Forelimb muscle (tissue), 1 donor: ENCODE results near the gene COL27A1. TPM values are rescaled to one million over a fixed set of nuclear protein-coding genes. Genes with fewer than 3 reads are reported as not detected.

Experiments
- DNase-seq: peaks from one replicate; pipeline ENCODE4 v3.0.0-alpha.2; 2013; ENCODE audit warnings: low read depth
- polyA plus RNA-seq: library from polyadenylated mRNA; unstranded; fragments of 120-200 nt; gene quantifications from one replicate; pipeline ENCODE4 v1.2.1, GENCODE V29; 2013; ENCODE audit not compliant: insufficient read length

The COL27A1 gene
- polyA plus RNA-seq, 1 donor: 35.4 TPM

- DNase-seq: no peak
Observed at GRCh38 chr9:114206221-114206789, 51.0 kb downstream of the COL27A1 start.

DNA sequence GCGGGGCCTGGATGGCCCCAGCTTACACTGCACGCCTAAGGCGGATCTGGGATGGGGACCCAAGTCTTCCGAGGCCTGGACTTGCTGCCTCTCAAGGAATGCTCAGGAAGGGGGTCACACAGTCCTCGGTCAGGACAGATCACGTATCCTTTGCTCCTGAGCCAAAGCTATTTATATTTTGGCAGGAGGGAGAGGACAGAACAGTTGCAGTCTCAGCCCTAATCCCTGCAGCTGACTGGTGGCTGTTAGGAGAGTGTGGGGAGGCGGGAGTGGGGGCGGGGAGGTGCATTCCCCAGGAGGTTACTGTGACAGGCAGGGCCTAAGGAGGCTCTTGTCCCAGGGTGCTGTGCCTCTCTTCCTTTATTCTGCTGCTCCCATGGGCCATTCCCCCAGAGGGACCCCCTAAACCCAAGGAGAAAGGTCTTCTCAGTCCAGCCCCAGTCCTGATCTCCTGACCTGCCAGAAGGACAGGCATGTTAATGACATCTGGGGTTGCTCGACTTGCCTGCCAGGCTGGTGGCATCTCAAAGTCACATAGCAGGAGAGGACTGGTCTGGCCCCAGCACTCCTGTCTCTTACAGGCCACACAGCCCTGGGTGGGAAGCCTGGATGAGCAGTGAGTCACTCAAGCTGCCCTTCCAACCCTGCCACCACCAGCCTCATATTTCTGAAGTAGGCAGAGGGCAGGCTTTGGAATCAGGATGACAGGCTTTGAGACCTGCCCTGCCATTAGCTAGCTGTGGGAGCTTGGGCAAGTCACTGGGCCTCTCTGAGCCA lies 51.9 kb downstream of the COL27A1 start:
- peak; percentile 65 for DNase-seq

GRCh38 chr9:114207845-114208244 lies 52.5 kb downstream of the COL27A1 start:
- no peak for DNase-seq

- no peak for DNase-seq
Observed at GRCh38 chr9:114209151-114209550, 53.8 kb downstream of the COL27A1 start.

DNA sequence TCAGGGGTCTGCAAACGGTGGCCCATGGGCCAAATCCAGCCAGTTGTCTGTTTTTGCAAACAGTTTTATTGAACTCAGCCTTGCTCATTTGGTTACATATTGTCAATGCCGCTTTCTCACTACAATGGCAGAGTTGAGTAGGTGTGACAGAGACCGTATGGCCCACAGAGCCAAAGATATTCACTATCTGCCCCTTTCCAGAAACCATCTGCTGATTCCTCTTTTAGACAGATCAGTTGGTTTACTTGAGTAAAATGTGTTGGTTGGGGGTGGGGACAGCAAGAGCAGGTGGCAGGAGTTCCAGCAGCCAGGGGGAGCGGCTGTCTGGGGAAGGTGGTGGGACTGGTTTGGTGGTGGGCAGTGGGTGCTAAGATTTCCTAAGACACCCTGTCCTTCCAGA lies 54.8 kb downstream of the COL27A1 start:
- no peak for DNase-seq

DNA sequence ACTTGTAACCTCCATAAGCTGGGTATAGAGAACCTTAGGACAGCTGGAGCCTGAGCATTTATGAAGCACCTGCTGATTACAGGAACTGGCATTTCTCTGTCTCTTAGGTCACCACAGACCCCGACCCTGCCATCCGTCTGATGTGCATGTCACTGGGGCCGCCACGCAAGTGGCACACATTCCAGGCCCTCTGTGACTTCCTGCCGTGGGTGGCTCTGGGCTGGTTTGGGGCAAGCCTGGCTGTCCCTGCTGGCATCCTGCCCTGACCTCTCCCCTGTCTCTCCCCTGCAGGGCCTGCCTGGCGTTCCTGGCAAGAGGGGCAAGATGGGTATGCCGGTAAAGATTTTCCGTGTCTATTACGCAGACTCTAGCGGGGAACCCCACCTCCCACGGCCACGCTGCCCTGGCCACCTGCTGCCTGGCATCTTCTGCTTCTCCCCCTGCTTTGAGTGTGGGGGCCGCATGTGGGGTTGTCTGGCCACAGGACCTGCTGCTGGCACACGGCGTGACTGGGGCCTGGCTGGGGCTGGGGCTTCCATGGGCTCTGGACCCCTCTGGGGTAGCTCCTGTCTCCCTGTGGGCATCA lies 55.4 kb downstream of the COL27A1 start:
- no peak for DNase-seq

GRCh38 chr9:114212826-114213225 lies 57.5 kb downstream of the COL27A1 start:
- DNase-seq: no peak

DNA sequence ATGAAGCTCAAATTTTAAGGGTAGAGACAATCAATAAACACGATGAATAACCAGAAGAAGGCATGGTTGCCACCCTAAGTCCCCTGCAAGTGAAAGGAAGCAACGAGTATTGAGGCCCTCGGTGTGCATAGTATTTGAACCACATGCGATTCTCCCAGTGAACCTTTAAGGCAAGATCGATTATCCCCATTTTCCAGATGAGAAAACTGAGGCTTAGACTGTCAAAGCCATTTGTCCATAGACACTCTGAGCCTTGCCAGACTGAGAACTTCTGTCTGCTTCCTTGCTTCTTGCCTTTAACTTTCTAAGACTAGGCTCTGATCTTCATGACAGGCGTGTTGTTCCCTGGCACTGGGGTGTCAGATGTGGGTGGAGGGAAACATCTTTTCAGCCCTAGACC lies 58.2 kb downstream of the COL27A1 start:
- DNase-seq: no peak

GRCh38 chr9:114214181-114214580 lies 58.8 kb downstream of the COL27A1 start:
- DNase-seq: no peak

- DNase-seq: no peak
Observed at GRCh38 chr9:114214686-114215414, 59.5 kb downstream of the COL27A1 start.

- DNase-seq: no peak
Observed at GRCh38 chr9:114216081-114216480, 60.7 kb downstream of the COL27A1 start.

DNA sequence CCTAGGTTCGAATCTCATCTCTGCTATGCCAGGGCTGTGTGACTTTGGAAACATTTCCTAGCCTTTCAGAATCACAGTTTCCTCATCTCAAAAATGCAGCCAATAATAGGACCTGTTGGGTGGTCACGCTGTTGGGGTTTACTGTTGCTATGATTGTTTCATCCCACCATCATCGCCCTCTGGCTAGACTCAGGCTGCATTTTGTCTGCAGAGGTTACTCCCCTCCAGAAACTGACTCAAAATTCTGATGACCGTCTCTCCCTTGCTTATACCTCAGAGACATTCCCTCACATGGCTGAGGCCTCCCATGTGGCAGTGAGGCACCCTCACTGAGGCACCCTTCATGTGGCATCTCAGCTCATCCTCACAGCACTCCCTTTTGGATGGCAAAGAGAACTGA lies 61.6 kb downstream of the COL27A1 start:
- no peak for DNase-seq

DNA sequence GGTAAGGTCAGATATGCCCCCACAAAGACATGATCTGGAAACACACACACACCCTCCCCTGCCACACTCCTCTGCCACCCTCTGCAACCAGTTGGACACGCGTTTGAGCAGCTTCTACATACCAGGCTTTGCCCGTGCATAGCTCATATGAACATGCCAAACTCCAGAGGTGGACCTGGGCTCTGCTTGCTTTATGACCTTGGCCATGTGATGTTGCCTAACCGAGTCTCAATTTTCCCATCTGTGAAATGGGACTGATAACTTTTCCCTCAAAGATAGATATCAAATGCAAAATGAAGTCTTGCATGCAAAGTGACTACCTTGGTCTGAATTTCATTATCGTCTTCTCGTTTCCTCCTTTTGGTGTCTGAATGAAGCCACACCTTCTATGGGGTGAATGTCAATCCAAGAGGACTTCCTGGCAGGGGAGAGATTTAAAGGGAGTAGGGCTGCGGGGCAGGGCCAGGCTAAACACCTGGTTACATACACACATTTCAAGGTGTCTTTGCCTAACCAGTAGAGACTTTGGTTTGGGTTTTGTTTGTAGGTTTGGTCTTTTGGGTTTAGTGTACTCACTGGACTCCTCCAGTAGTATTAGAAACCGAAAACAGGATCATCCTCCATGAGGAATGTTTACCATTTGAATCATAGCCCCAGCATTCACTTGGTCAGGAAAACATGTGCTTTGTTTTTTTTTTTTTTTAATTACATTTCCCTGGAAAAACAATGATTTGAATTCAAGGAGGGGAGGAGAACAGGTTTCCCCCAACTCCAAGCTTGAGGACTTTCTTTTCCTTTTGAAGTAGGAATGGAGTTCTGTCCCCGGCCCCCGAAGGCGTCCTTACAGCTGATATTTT lies 63.2 kb downstream of the COL27A1 start:
- DNase-seq: no peak

DNA sequence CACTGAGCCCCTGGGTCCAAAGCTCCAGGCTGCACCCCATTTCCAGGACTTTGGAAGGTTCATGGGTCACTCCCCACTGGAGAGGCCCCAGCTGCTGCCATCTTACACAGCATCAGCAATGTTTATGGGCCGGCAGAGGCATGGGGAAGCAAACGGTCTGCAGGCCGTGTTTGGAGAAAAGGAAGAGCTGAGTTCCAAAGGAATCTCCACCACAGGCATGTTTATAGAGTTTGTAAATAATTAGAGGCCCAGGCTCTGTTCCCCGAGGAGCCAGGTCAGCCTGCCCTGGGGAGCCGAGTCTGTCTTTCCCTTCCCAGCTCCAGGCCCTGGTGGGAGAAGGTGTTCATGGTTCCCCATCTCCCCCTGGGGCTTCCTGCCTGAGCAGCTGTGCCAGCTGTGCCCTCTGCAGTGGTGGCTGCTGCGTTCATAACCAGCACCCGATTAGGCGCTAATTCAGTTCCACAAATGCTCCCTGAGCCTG lies 64.8 kb downstream of the COL27A1 start:
- DNase-seq: no peak

DNA sequence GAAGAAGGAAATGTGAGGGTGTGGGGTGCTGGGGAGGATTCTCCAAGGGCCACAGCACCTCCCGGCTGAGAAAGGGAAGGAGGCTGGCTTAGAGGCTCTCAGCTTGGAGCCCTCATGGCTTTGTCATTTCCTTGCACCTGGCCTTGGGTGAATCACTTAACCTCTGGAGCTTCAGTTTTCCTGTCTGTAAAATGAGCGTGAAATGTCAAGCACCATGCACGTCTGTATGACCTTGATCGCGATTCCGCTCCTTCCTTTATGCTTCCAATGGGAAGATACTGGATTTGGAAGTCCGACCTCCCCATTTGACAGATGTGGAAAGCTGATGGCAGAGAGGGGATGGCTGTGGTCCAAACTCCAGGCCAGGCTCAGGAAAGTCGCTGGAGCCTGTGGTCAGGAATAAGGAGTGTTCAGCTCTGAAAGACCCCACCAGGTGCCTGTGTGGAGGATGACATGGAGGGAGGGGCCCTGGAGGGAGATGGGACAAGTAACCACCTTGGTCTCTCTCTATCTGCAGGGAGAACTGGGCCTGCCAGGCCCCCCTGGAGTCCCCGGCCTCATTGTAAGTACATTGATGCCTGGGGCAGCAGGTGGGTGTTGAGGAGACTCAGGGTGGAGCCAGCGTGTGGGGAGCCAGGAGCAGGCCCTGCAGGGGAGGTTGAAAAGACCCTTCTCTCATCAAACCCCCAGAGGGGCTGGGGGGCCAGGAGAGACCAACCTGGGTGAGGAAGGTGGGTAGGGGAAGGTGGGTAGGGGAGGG lies 66.5 kb downstream of the COL27A1 start:
- no peak for DNase-seq

DNA sequence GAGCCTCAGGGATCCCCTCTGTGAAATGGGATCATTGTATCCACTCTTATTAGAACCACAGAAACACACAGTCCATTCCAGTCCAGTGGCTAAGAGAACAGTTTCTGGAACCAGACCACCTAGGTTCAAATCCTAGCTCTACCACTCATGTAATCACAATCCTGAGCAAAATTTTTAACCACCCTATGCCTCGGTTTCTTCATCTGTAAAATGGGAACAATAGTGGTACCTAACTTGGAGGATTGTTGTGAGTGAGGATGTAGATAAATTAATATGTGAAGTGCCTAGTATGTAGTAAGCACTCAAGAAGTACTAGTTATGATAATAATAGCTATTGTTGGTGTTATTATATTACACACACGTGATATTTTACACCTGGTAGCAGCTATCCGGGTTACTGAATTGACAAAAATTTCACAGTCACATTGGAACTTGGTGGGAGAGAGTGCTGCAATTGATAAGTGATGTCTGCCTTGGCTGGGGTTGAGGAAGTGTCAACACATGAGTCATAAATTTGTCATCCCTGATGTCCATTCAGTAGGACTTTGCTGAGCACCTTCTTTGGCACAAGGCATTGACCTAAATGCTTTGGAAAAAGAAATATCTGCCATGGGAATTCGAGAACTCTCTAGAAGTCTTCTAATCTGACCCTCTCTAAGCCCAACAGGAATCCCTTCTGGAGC lies 68.4 kb downstream of the COL27A1 start:
- DNase-seq: no peak

DNA sequence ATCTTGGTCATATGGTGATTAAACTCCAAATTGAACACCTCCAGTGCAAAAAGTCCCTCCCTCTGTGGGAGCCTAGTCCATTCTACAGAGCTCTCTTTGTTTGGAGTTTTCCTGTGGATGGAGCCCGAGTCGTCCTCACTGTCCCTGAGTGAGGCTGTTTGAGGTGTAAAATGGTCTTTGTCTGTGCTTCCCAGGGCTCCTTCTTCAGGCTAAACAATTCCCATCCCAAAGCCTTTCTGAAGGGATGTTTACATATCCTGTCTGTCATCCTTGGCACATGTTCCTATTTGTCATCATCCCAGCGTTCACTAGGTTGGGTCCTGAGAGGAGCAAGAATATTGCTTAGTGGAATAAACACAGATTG lies 68.9 kb downstream of the COL27A1 start:
- peak; percentile 56 for DNase-seq

- no peak for DNase-seq
Observed at GRCh38 chr9:114225561-114226212, 70.3 kb downstream of the COL27A1 start.

- DNase-seq: no peak
Observed at GRCh38 chr9:114226246-114227055, 71.1 kb downstream of the COL27A1 start.
